ENCODE results near the gene TNK2. TPM values are rescaled to one million over a fixed set of nuclear protein-coding genes. Genes with fewer than 3 reads are reported as not detected.

Gene TNK2
- total and polyA plus RNA-seq, 12 donors: 3.4 to 161 (median 24.7) TPM

GRCh38 chr3:195875482-195876236, 32.7 kb downstream of the TNK2 start:
- intact Hi-C loops (cut with DNase I): no loop called here
- Histone ChIP-seq H3K9me3 (replicated peaks in 1 of 3) (no peaks in the 10 kb centered on the region), H3K4me1 (replicated peaks in 1 of 2) (no peaks in the 10 kb centered on the region), H3K27me3 (no peaks in the 10 kb centered on the region), H3K4me3 (no peak overlapping the region), H3K27ac (no peak overlapping the region), H3K36me3 (replicated peaks in 1 of 2) (peaks cover 0 to 34% of the 10 kb centered on the region in 2 donors)
- TF ChIP-seq POLR2A (IDR thresholded peaks at IDR 0.05) (no peak), CTCF (IDR thresholded peaks at IDR 0.05) (no peak)
- 91 to 96% (median 93%) methylated on average over 19 to 35 of the region's 35 CpGs for WGBS, 4 donors
- DNase-seq: no peak

GRCh38 chr3:195873971-195874370, 34.4 kb downstream of the TNK2 start:
- no peak for DNase-seq
- Histone ChIP-seq H3K27me3 (no peaks in the 10 kb centered on the region), H3K4me3 (no peak overlapping the region), H3K36me3 (replicated peaks in 1 of 2) (peaks cover 0 to 34% of the 10 kb centered on the region in 2 donors), H3K9me3 (replicated peaks in 1 of 3) (no peaks in the 10 kb centered on the region), H3K4me1 (replicated peaks in 1 of 2) (no peaks in the 10 kb centered on the region), H3K27ac (no peak overlapping the region)
- TF ChIP-seq POLR2A (IDR thresholded peaks at IDR 0.05) (no peak), CTCF (IDR thresholded peaks at IDR 0.05) (no peak)
- intact Hi-C loops (cut with DNase I): no loop called here
- WGBS, 4 donors: 84 to 96% (median 89%) methylated on average over 5 to 26 of the region's 26 CpGs

GRCh38 chr3:195873281-195873887, 35.0 kb downstream of the TNK2 start:
- H3K4me3 ChIP-seq: no peak overlapping the region
- DNase-seq: no peak
- no peaks in the 10 kb centered on the region for H3K9me3 ChIP-seq (replicated peaks in 1 of 3)
- no peaks in the 10 kb centered on the region for H3K4me1 ChIP-seq (replicated peaks in 1 of 2)
- no peaks in the 10 kb centered on the region for H3K27me3 ChIP-seq
- H3K27ac ChIP-seq: no peak overlapping the region
- intact Hi-C loops (cut with DNase I): no loop called here
- WGBS, 4 donors: 91 to 97% (median 94%) methylated on average over 13 to 38 of the region's 38 CpGs
- H3K36me3 ChIP-seq (replicated peaks in 1 of 2): peaks cover 0 to 30% of the 10 kb centered on the region in 2 donors
- TF ChIP-seq POLR2A (IDR thresholded peaks at IDR 0.05) (no peak), CTCF (IDR thresholded peaks at IDR 0.05) (no peak)

GRCh38 chr3:195872800-195873199, 35.6 kb downstream of the TNK2 start:
- H3K4me3 ChIP-seq: no peak overlapping the region
- intact Hi-C loops (cut with DNase I): no loop called here
- WGBS, 4 donors: 93 to 96% (median 95%) methylated on average over 3 to 16 of the region's 16 CpGs
- no peaks in the 10 kb centered on the region for H3K4me1 ChIP-seq (replicated peaks in 1 of 2)
- no peak for TF ChIP-seq CTCF (IDR thresholded peaks at IDR 0.05)
- H3K27me3 ChIP-seq: no peaks in the 10 kb centered on the region
- no peak overlapping the region for H3K27ac ChIP-seq
- DNase-seq: no peak
- peaks cover 0 to 30% of the 10 kb centered on the region in 2 donors for H3K36me3 ChIP-seq (replicated peaks in 1 of 2)
- no peaks in the 10 kb centered on the region for H3K9me3 ChIP-seq (replicated peaks in 1 of 3)

Measured in adrenal gland (tissue), 12 donors.